AG20443 (cell line): ENCODE data around the gene TSPAN14.
A peak's percentile ranks its signal among the peaks of the same experiment; 100 is the strongest.

Experiments
- DNase-seq: peaks from one replicate; pipeline ENCODE4 v3.0.0; 2012; ENCODE audit warnings: low spot score, mixed read lengths

Gene TSPAN14

GRCh38 chr10:80455461-80456349 lies 1.6 kb downstream of the TSPAN14 start:
- no peak for DNase-seq

DNA sequence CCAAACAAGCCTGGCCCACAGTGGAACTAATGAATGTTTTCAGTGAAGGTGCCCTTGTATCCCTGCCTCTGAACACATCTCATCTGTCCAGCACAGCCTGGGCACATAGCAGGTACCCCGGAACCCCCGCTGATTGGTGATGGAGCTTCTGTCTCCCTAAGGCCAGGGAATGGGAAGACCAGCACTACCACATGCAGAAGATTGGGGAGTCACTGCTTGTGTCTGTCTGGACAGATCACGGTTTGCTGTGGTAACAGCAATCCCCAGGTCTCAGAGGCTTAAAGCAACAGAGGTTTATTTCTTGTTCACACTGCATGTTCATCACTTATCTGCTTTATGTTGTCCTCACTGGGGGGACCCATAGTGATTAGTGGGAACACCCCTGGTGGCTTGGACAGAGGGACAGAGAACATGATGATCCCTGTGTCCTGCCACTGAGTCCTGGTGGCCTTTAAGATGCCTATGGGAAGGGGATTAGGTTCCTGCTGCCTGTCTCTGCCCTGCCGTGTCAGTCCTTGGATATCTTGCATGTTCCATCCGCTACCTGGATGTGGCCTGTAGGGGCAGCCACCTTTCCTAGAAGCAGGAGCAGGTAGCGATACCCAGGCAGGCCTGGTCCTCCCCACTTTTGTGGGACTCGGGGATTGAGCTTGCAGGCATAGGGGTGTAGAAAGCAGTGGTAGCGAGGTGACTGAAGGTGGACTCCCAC lies 3.6 kb downstream of the TSPAN14 start:
- no peak for DNase-seq

DNA sequence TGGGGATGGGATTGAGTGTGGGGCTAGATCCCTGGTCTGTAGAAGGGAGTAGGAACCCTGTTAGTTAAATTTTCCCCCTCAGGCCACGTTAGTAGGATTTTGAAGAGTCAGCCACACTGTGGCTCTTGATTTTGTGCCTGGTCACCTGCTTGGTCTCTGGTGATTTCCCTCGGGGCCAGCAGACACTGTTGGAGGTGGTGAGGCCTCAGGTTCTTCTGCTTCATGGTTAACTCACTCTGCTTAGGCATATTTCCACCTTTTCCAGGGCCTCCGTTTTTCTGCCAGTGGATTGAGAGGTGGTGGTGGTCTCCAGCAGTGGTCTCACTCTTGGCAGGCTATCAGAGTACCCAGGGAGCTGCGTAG lies 4.1 kb downstream of the TSPAN14 start:
- DNase-seq: no peak

- no peak for DNase-seq
These were observed 4.5 kb downstream of the TSPAN14 start for GRCh38 chr10:80458638-80459037.

- peak; percentile 91 for DNase-seq
These were observed 5.1 kb downstream of the TSPAN14 start for GRCh38 chr10:80459047-80459865.

- DNase-seq: peak; percentile 47
These were observed 6.5 kb downstream of the TSPAN14 start for GRCh38 chr10:80460399-80461207.

- peak; percentile 41 for DNase-seq
These were observed 7.4 kb downstream of the TSPAN14 start for GRCh38 chr10:80461208-80462183.

- DNase-seq: peak; percentile 56
These were observed 8.3 kb downstream of the TSPAN14 start for GRCh38 chr10:80462299-80462980.

- peak; percentile 43 for DNase-seq
These were observed 9.1 kb downstream of the TSPAN14 start for GRCh38 chr10:80462981-80463741.

DNA sequence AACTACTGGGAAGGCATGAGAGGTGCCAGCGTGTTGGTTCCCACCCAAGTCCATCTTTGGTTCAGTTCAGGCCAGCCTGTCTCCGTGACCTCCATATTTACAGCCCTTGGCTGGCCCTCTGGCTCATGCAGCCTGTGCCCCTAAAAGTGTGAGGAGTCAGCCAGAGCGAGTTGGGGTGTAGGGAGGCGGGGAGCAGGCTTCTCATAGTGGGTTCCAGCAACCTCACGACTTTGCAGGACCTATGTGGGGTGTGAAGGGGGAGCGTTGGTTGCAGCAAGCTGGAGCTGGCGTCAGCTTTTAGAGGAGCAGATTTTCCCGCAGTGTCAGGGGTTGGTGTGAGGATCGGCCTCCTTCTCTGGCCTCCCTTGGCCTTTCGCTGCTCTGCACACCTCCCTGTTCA lies 9.8 kb downstream of the TSPAN14 start:
- DNase-seq: no peak

DNA sequence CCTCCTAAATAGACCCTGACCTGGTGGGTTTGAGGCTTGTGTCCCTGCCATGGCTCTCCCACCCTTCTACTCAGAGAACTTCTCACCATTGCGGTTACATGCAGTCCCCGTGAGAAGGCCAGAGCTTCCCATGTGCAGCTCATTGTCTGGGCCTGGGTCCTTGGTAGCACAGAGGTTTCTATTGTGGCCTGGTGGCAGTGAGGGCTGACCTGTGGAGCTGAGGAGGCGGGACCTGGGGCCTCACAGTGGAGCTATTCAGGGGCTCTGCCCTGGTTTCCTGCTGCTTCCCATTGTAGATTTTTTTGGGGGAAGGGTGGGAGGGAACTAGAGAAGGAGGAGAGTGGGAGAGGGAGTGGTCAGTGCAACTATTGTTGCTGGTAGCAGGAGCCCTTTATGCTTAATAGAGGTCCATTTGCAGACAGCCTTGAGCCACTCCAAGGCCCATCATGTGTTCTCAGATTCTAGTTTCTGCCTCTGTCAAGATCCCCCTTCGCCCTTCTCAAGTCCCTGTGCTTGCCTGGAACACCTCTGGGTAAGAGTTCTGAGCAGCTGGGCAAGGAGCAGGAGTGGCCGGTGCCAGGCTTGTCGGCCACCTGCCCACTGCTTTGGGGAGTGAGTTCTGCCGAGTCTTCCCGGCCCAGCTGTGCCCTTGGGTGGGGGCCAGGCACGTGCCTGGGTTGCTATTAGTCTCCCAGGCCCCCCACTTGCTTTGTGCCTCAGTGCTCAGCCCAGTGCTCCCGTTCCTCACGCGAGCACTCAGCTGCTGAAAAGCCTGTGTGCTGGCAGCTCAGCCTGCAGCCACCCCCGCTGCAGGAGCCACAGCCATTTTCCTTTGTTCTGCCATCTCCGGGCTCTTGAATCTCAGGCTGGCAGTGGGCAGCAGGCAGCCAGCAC lies 10.7 kb downstream of the TSPAN14 start:
- peak; percentile 52 for DNase-seq

DNA sequence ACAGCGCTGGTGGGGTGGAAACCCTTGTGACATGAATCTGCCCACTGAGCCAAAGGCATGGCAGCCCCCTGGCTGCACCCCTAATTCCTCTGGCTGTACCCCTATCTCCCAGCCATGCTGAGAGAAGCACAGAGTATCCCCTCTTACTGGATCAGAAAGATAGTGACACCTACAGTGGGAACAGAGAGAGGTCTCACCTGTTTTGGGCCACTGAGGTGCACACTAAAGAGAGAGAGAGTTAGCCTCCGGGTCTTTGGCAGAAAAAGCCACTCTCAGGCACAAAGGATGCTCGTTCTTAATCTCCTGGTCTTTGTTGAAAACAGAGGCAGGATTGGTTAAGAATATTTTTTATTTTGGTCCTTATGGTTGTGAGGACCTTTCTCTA lies 11.3 kb downstream of the TSPAN14 start:
- no peak for DNase-seq

DNA sequence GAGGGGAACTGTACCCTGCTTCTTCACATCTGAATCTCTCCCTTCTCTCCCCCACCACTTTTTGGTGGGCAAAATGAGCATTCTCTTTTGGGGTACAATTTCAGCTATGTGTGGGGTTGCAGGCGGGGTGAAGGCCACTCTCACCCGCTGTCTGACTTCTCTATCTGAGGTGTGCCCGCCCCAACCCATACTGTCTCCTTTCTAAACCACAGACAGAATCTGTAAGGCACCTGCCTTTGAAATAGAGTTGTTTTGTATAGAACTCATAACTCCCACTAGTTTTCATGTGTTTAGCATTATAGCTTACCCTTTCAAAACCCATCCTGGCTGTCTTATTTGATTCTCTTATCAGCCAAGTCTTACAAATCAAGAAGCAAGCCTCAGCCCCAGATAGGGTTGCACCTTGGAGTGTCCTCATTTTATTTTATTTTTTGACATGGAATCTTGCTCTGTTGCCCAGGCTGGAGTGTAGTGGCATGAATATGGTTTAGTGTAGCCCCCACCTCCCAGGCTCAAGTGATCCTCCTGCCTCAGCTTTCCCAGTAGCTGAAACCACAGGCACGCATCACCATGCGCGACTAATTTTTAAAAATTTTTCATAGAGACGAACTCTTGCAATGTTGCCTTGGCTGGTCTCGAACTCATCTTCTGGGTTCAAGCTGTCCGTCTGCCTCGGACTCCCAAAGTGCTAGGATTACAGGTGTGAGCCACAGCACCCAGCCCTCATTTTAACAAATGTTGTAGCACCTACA lies 11.9 kb downstream of the TSPAN14 start:
- no peak for DNase-seq

GRCh38 chr10:80466724-80467326 lies 12.7 kb downstream of the TSPAN14 start:
- no peak for DNase-seq

DNA sequence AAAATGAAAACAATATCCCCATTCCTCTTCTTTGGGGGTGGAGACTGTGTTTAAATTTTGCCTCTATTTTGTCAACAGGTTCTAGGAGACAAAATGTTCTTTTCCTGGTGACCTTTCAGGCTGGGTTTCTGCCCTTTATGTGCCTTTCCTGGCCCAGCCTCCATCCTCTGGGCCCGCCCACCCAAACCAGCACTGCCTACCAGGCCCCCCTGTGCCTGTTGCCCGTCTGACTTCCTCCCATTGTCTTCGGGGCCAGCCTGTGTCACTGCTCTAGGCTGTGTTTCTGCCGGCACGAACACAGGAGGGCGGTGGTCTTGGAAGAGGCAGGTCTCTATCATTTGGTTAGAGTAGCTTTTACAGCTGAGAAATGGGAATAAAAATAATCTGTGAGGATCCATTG lies 13.9 kb downstream of the TSPAN14 start:
- DNase-seq: no peak

DNA sequence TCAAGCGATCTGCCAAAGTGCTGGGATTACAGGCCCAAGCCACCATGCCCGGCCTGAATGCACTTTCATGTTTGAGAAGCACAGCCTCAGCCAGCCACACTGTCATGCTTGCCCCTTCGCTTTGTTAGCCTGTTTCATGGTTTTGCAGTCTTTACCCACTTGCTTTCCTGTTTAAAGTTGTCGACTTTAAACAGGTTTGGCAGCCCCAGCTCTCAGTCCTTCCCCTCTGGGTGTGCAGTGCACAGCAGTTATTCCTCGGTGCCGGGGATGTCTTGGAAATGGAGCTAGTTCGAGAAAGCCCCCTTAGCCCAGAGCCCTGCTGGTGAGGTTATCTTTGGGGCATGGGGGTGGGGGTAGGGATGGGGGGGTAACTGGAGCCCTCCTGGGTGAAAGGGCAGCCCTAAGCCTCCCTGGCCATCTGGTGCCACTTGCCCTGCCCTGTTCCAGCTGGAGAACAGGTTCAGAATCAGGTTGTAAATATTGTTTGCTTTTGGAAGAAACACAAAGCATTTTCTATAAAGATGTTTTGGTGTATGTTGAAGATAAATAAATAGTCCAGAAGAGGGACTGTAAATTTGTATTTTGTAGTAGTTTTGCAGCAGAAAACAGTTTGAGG lies 14.8 kb downstream of the TSPAN14 start:
- no peak for DNase-seq
